Astrocyte (in vitro differentiated cells and primary cell): Measurements from ENCODE around the gene SPATA13.
"Not testable (repeated sequence)": the region's sequence is repeated elsewhere in the genome, so short reads cannot be mapped to it uniquely, and the experiment has no call there.

Experiments used
- EZH2 ChIP-seq: IDR thresholded peaks from 2 replicates; pipeline ENCODE4 v1.6.1; 2012; ENCODE audit warnings: mild to moderate bottlenecking, low read length, inconsistent platforms; ENCODE audit not compliant: insufficient read depth
- TF ChIP-seq, protein P1 (sequence below): IDR thresholded peaks from 2 replicates; pipeline ENCODE4 v1.5.1; 2011; ENCODE audit warnings: low read depth, mild to moderate bottlenecking, inconsistent platforms, low read length, moderate library complexity; ENCODE audit not compliant: insufficient read depth

DNA sequence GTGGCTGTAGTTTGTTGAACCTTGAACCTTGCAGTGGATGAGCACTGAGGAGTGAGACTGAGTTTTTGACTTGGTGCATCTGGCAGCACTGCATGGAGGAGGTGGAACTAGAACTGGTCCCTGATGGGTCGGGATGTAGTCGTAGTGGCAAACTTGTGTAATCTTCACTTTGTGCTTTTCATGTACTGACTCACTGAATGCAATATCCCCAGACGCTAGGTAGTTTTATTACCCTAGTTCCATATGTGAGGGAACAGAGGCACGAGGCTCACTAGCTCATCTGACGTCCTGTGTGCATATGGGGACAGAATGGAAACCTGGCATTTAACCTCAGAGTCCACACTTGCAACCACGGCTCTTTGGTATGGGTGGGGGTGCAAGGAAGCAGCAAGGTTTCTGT is 159.1 kb downstream of the SPATA13 start:
- TF ChIP-seq, protein P1, sequence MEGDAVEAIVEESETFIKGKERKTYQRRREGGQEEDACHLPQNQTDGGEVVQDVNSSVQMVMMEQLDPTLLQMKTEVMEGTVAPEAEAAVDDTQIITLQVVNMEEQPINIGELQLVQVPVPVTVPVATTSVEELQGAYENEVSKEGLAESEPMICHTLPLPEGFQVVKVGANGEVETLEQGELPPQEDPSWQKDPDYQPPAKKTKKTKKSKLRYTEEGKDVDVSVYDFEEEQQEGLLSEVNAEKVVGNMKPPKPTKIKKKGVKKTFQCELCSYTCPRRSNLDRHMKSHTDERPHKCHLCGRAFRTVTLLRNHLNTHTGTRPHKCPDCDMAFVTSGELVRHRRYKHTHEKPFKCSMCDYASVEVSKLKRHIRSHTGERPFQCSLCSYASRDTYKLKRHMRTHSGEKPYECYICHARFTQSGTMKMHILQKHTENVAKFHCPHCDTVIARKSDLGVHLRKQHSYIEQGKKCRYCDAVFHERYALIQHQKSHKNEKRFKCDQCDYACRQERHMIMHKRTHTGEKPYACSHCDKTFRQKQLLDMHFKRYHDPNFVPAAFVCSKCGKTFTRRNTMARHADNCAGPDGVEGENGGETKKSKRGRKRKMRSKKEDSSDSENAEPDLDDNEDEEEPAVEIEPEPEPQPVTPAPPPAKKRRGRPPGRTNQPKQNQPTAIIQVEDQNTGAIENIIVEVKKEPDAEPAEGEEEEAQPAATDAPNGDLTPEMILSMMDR = not testable (repeated sequence)
- TF ChIP-seq EZH2 = not testable (repeated sequence)
